Hindlimb muscle (tissue), 1 donor: ENCODE measurements around the gene RFX2. TPM values are rescaled to one million over a fixed set of nuclear protein-coding genes. Genes with fewer than 3 reads are reported as not detected.
"Not testable (repeated sequence)": the region's sequence is repeated elsewhere in the genome, so short reads cannot be mapped to it uniquely, and the experiment has no call there.

Source experiments
- DNase-seq: peaks from one replicate; pipeline ENCODE4 v3.0.0-alpha.2; 2013
- polyA plus RNA-seq: library from polyadenylated mRNA; unstranded; fragments of 120-200 nt; gene quantifications from one replicate; pipeline ENCODE4 v1.2.1, GENCODE V29; 2013; ENCODE audit not compliant: insufficient read length

RFX2 gene
- polyA plus RNA-seq, 1 donor: 5.4 TPM

GRCh38 chr19:6010107-6010506 is 100.2 kb downstream of the RFX2 start:
- no peak for DNase-seq

- DNase-seq: no peak
Measured at GRCh38 chr19:6007866-6008265, 102.4 kb downstream of the RFX2 start.

GRCh38 chr19:6006896-6007295 is 103.4 kb downstream of the RFX2 start:
- DNase-seq: no peak

GRCh38 chr19:6006070-6006446 is 104.2 kb downstream of the RFX2 start:
- DNase-seq: not testable (repeated sequence)

- DNase-seq: no peak
Measured at GRCh38 chr19:6005321-6006069, 104.8 kb downstream of the RFX2 start.

GRCh38 chr19:6003976-6004375 is 106.3 kb downstream of the RFX2 start:
- no peak for DNase-seq

GRCh38 chr19:6002591-6002990 is 107.7 kb downstream of the RFX2 start:
- no peak for DNase-seq

- DNase-seq: no peak
Measured at GRCh38 chr19:6000228-6000847, 110.0 kb downstream of the RFX2 start.

- no peak for DNase-seq
Measured at GRCh38 chr19:5999693-6000092, 110.6 kb downstream of the RFX2 start.

- DNase-seq: no peak
Measured at GRCh38 chr19:5997371-5997770, 112.9 kb downstream of the RFX2 start.

- no peak for DNase-seq
Measured at GRCh38 chr19:5996623-5997320, 113.5 kb downstream of the RFX2 start.

- no peak for DNase-seq
Measured at GRCh38 chr19:5996102-5996501, 114.2 kb downstream of the RFX2 start.

- no peak for DNase-seq
Measured at GRCh38 chr19:5995606-5996005, 114.7 kb downstream of the RFX2 start.

GRCh38 chr19:5994405-5995165 is 115.7 kb downstream of the RFX2 start:
- no peak for DNase-seq

- peak; percentile 73 for DNase-seq
Measured at GRCh38 chr19:5993648-5994358, 116.5 kb downstream of the RFX2 start.

GRCh38 chr19:5993201-5993600 is 117.1 kb downstream of the RFX2 start:
- DNase-seq: no peak

GRCh38 chr19:5992756-5993155 is 117.5 kb downstream of the RFX2 start:
- no peak for DNase-seq

GRCh38 chr19:5991244-5991838 is 119.0 kb downstream of the RFX2 start:
- DNase-seq: no peak

- no peak for DNase-seq
Measured at GRCh38 chr19:5990289-5990797, 120.0 kb downstream of the RFX2 start.

GRCh38 chr19:5989388-5990074 is 120.8 kb downstream of the RFX2 start:
- DNase-seq: no peak
